HG03342 (cell line): ENCODE data around the gene UPK2.
"Not testable (repeated sequence)": the region's sequence is repeated elsewhere in the genome, so short reads cannot be mapped to it uniquely, and the experiment has no call there.

Source experiments
- ATAC-seq: cut with Tn5 transposase; IDR thresholded peaks from one replicate; pipeline ENCODE4 v1.9.1; 2021; ENCODE audit warnings: mild to moderate bottlenecking, moderate library complexity; ENCODE audit not compliant: unreplicated experiment

UPK2 gene

GRCh38 chr11:118984825-118985224 is 28.7 kb downstream of the UPK2 start:
- no peak for ATAC-seq

GRCh38 chr11:118988280-118988679 is 32.2 kb downstream of the UPK2 start:
- no peak for ATAC-seq

GRCh38 chr11:118991486-118992038 is 35.5 kb downstream of the UPK2 start:
- not testable (repeated sequence) for ATAC-seq

- ATAC-seq, result peak; percentile 48
Measured at GRCh38 chr11:118996926-118997626, 41.0 kb downstream of the UPK2 start.

- ATAC-seq, result peak; percentile 91
Measured at GRCh38 chr11:118997627-118998387, 41.7 kb downstream of the UPK2 start, which contains the start of gene CENATAC. TSS of gene CENATAC (plus strand) at chr11:118998138. CDS start at chr11:118998198, 60 bp downstream.

GRCh38 chr11:118998388-118998717 is 42.3 kb downstream of the UPK2 start:
- peak; percentile 18 for ATAC-seq

GRCh38 chr11:118998822-118999221 is 42.7 kb downstream of the UPK2 start:
- no peak for ATAC-seq

GRCh38 chr11:119000906-119001305 is 44.8 kb downstream of the UPK2 start:
- no peak for ATAC-seq

GRCh38 chr11:119006656-119007055 is 50.6 kb downstream of the UPK2 start:
- no peak for ATAC-seq
